Right lobe of liver (tissue), 6 donors: ENCODE results near the gene ABLIM2. TPM values are rescaled to one million over a fixed set of nuclear protein-coding genes. Genes with fewer than 3 reads are reported as not detected.
A peak's percentile ranks its signal among the peaks of the same experiment; 100 is the strongest.

Source experiments
- ATAC-seq, 4 donors: fragments of 200-7000 bp; cut with Tn5 transposase; one replicate each; pipeline ENCODE4 v1.9.1; 2020; ENCODE audit warnings: mild to moderate bottlenecking in 4 of 4, moderate library complexity in 4 of 4
- DNase-seq, 3 donors: peaks; one replicate each; pipeline ENCODE4 v3.0.0-alpha.2; 2020
- H3K27ac ChIP-seq, 3 donors: fragments of 200-600 bp; one replicate each; pipeline ENCODE4 v1.8.0; 2022
- H3K27me3 ChIP-seq, 2 donors: fragments of 200-600 bp; one replicate each; pipeline ENCODE4 v1.8.0; 2022
- H3K36me3 ChIP-seq, 4 donors: fragments of 200-600 bp; sonication (generic) in 1 of 4; one replicate each; pipeline versions ENCODE4 v1.5.1 to v1.8.0; 2017 to 2022; ENCODE audit warnings: control low read depth in 1 of 4
- H3K4me1 ChIP-seq, 4 donors: fragments of 200-600 bp; sonication (generic) in 1 of 4; one replicate each; pipeline versions ENCODE4 v1.5.1 to v1.8.0; 2017 to 2022; ENCODE audit warnings: control low read depth in 1 of 4
- H3K4me3 ChIP-seq, 3 donors: fragments of 200-600 bp; one replicate each; pipeline ENCODE4 v1.8.0; 2022
- H3K9me3 ChIP-seq, 4 donors: fragments of 200-600 bp; sonication (generic) in 1 of 4; one replicate each; pipeline versions ENCODE4 v1.5.1 to v1.8.0; 2017 to 2022; ENCODE audit warnings: control low read depth in 1 of 4
- CTCF ChIP-seq, 4 donors: fragments of 200-600 bp in 3 of 4; fragments of 450-650 bp in 1 of 4; IDR thresholded peaks; one replicate each; pipeline versions ENCODE4 v1.5.1 to v1.8.0; 2016 to 2022; ENCODE audit warnings: antibody characterized with exemption in 4 of 4, mild to moderate bottlenecking in 2 of 4
- POLR2A ChIP-seq: fragments of 450-650 bp; IDR thresholded peaks from one replicate; pipeline ENCODE4 v1.6.1; 2017; ENCODE audit warnings: antibody characterized with exemption, mild to moderate bottlenecking
- WGBS: methylation state at CpG from one replicate; pipeline ENCODE4 v1.1.6; 2018; ENCODE audit warnings: low coverage, low lambda C conversion rate; ENCODE audit not compliant: insufficient coverage; ENCODE audit errors: missing lambda C conversion rate; 5-methylcytosine and 5-hydroxymethylcytosine counted together
- intact Hi-C, 2 donors: fragments of 100-400 bp; cut with DNase I; formaldehyde crosslinking; loops; one replicate each; pipeline versions ENCODE4 v1.11.2 to v1.14.1; 2022
- total RNA-seq, 6 experiments: library from RNA; depleted of rRNA in 2 of 6; stranded (reverse); fragments of >200 nt in 2 of 6; fragmentation: NEBNext Ultra II Directional in 3 of 6; extraction: Animal tissue kit (Norgen Biotek cat#: 25700) in 3 of 6; gene quantifications; one replicate each; pipeline versions ENCODE4 v1.1.0 to v1.2.4, GENCODE V29; 2016 to 2023
- donor health status: DM: no; HTN: yes; CAD: no.
- donor health status: DM: no; HTN: no; CAD: no.
- donor health status: DM: no; HTN: no; CAD: no.
- donor health status: DM: no; HTN: yes; CAD: no.
- donor health status: DM: no; HTN: yes; CAD: no.

The ABLIM2 gene
- total RNA-seq, 6 experiments from 2014 or later = 0.93 to 3.5 (median 2.3) TPM

- H3K4me1 ChIP-seq = no peaks in the 10 kb centered on the region
- no peaks in the 10 kb centered on the region for H3K36me3 ChIP-seq
- ATAC-seq (peak in 3 of 4 donors; percentile 26 to 76 (median 34)), DNase-seq (peak in 1 of 3 donors; percentile 38)
- TF ChIP-seq CTCF (IDR thresholded peaks at IDR 0.05) (no peak), POLR2A (no peak)
- no peaks in the 10 kb centered on the region for H3K27me3 ChIP-seq
- no peak overlapping the region for H3K4me3 ChIP-seq
- no peaks in the 10 kb centered on the region for H3K9me3 ChIP-seq
- H3K27ac ChIP-seq = no peak overlapping the region
- 50% methylated on average over 4 of the region's 4 CpGs for WGBS
- intact Hi-C loops = no loop called here
These were observed 58.6 kb downstream of the ABLIM2 start for GRCh38 chr4:8099981-8100464.

GRCh38 chr4:8098506-8098905 lies 60.1 kb downstream of the ABLIM2 start:
- no peaks in the 10 kb centered on the region for H3K36me3 ChIP-seq
- H3K9me3 ChIP-seq = peaks cover 0 to 4% (median 0%) of the 10 kb centered on the region in 4 donors
- ATAC-seq (no peak), DNase-seq (no peak)
- H3K4me3 ChIP-seq = no peak overlapping the region
- intact Hi-C loops = no loop called here
- no peaks in the 10 kb centered on the region for H3K27me3 ChIP-seq
- 98% methylated on average over 12 of the region's 12 CpGs for WGBS
- H3K4me1 ChIP-seq = no peaks in the 10 kb centered on the region
- H3K27ac ChIP-seq = no peak overlapping the region
- TF ChIP-seq POLR2A = no peak
- TF ChIP-seq CTCF (IDR thresholded peaks at IDR 0.05) = no peak

- no peak for TF ChIP-seq CTCF (IDR thresholded peaks at IDR 0.05)
- TF ChIP-seq POLR2A = no peak
- no peaks in the 10 kb centered on the region for H3K36me3 ChIP-seq
- no peak overlapping the region for H3K27ac ChIP-seq
- H3K4me3 ChIP-seq = no peak overlapping the region
- ATAC-seq (no peak), DNase-seq (no peak)
- peaks cover 0 to 6% (median 0%) of the 10 kb centered on the region in 4 donors for H3K9me3 ChIP-seq
- H3K4me1 ChIP-seq = no peaks in the 10 kb centered on the region
- intact Hi-C loops = no loop called here
- no CpG with 5 or more reads among the region's 8 CpGs for WGBS
- no peaks in the 10 kb centered on the region for H3K27me3 ChIP-seq
These were observed 60.8 kb downstream of the ABLIM2 start for GRCh38 chr4:8097721-8098345.

- TF ChIP-seq CTCF (IDR thresholded peaks at IDR 0.05) = no peak
- no peak for TF ChIP-seq POLR2A
These were observed 61.5 kb downstream of the ABLIM2 start for GRCh38 chr4:8097141-8097541.

More at GRCh38 chr4:8097141-8097541, 61.5 kb downstream of the ABLIM2 start:
- no peaks in the 10 kb centered on the region for H3K4me1 ChIP-seq
- no peak for DNase-seq
- peak in 1 of 4 donors; percentile 29 for ATAC-seq
- H3K9me3 ChIP-seq = peaks cover 0 to 6% (median 0%) of the 10 kb centered on the region in 4 donors
- no peaks in the 10 kb centered on the region for H3K36me3 ChIP-seq
- no peak overlapping the region for H3K4me3 ChIP-seq
- H3K27me3 ChIP-seq = no peaks in the 10 kb centered on the region
- H3K27ac ChIP-seq = no peak overlapping the region
- intact Hi-C loops = no loop called here
- no CpG with 5 or more reads among the region's 23 CpGs for WGBS
